Kidney epithelial cell (primary cell): ENCODE results near the gene KRTAP12-2. TPM values are rescaled to one million over a fixed set of nuclear protein-coding genes. Genes with fewer than 3 reads are reported as not detected.
"Not testable (repeated sequence)": the region's sequence is repeated elsewhere in the genome, so short reads cannot be mapped to it uniquely, and the experiment has no call there.

Source experiments
- DNase-seq: peaks from one replicate; pipeline ENCODE4 v3.0.0-alpha.2; 2010; ENCODE audit warnings: low read depth
- H3K27me3 ChIP-seq: 2 replicates; pipeline ENCODE4 v1.6.0; 2011; ENCODE audit warnings: low read length; ENCODE audit not compliant: control insufficient read depth, insufficient read depth
- H3K36me3 ChIP-seq: 2 replicates; pipeline ENCODE4 v1.5.1; 2011; ENCODE audit warnings: low read length; ENCODE audit not compliant: control insufficient read depth, insufficient read depth
- H3K4me3 ChIP-seq: 2 replicates; pipeline ENCODE4 v1.5.1; 2011; ENCODE audit warnings: low read depth, mild to moderate bottlenecking, control low read depth, low read length
- CTCF ChIP-seq: IDR thresholded peaks from 2 replicates; pipeline ENCODE4 v1.5.1; 2011; ENCODE audit warnings: mild to moderate bottlenecking, moderate library complexity, low read length, control low read depth, inconsistent platforms; ENCODE audit not compliant: insufficient read depth, poor library complexity, severe bottlenecking
- total RNA-seq: library from RNA; depleted of rRNA; stranded (reverse); fragments of >200 nt; gene quantifications from 2 replicates; pipeline ENCODE4 v1.2.3, GENCODE V29; 2015

KRTAP12-2 gene
- total RNA-seq, 1 donor from 2014 or later, result not detected

DNA sequence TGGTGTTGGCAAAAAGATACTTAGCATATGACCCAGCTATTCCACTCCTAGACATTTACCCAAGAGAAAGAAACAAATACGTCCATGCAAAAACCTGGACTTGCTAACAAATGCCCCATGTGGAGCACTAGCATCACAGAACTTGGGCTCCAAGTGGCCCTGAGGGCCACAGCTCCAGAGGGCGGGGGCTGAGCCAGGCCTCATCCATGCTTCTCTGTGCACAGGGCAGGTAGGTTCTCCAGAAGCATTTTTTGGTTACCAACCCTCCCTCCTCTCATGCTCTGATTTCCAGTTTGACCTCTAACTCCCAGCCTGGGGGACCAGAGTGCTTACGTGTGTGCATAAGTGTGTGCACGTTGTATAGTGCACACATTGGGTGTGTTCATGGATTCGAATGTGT, 2.0 kb downstream of the KRTAP12-2 start:
- TF ChIP-seq CTCF, result no peak
- no peaks in the 10 kb centered on the region for H3K36me3 ChIP-seq

DNA sequence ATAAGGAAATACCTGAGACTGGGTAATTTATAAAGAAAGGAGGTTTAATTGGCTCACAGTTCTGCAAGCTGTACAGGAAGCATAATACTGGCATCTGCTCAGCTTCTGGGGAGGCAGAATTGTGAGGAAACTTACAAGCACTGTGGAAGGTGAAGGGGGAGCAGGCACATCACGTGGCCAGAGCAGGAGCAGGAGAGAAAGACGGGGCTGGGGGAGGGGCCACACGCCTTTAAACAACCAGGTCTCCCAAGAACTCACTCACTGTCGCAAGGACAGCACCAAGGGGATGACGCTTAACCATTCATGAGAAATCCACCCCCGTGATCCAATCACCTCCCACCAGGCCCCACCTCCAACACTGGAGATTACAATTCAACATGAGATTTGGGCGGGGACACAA, 5.2 kb downstream of the KRTAP12-2 start:
- not testable (repeated sequence) for H3K27me3 ChIP-seq, H3K4me3 ChIP-seq, H3K36me3 ChIP-seq, DNase-seq

More for the DNA sequence above, 2.0 kb downstream of the KRTAP12-2 start:
- DNase-seq, result no peak
- Histone ChIP-seq H3K4me3 (no peak overlapping the region), H3K27me3 (no peaks in the 10 kb centered on the region)

GRCh38 chr21:44658913-44659595, 7.7 kb downstream of the KRTAP12-2 start:
- no peak for DNase-seq
- no peak for TF ChIP-seq CTCF
- no peak overlapping the region for H3K4me3 ChIP-seq
- no peaks in the 10 kb centered on the region for H3K27me3 ChIP-seq
- H3K36me3 ChIP-seq, result no peaks in the 10 kb centered on the region

- Histone ChIP-seq H3K36me3 (no peaks in the 10 kb centered on the region), H3K4me3 (no peak overlapping the region), H3K27me3 (no peaks in the 10 kb centered on the region)
- no peak for DNase-seq
- no peak for TF ChIP-seq CTCF
These were observed 8.2 kb downstream of the KRTAP12-2 start for GRCh38 chr21:44658541-44658910.

DNA sequence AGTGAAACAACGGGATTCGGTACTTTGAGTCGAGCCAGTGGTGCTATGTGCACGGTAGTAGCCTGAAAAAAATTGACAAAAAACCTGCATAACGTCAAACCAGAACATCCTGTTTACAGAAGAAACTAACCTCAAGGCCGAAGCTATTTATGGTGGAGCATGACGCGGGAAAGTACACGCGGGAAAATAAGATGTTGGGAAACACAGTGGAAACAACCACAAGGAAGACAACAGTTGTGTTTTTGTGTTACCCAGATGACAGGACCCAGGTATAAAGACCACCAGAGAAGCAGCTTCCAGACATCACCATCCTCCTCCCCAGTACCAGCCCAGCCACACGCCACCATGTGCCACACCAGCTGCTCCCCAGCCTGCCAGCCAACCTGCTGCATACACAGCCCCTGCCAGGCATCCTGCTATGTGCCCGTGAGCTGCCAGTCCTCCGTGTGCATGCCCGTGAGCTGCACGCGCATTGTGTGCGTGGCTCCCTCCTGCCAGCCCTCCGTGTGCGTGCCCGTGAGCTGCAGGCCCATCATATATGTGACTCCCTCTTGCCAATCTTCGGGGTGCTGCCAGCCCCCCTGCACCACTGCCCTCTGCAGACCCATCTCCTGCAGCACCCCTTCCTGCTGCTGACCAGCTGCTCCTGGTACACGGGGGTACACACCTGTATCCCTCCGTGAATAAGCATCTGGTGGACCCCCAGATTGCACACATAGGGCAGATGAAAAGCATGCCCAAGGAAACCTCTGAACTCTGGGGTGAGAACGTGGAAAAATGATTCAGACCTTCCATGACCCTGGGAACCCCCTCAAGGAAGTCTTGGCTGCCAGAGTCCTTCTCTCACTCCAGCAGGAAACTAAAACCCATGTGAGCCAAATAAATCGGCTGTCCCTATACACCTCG, 8.8 kb downstream of the KRTAP12-2 start, which contains the start of gene KRTAP12-3:
Gene KRTAP12-3, plus strand, starts transcription at position 298 of the 906 bp plus-strand sequence. Its CDS starts 48 bp downstream, at position 346.
- no peak for DNase-seq
- no peak for TF ChIP-seq CTCF
- Histone ChIP-seq H3K36me3 (no peaks in the 10 kb centered on the region), H3K27me3 (no peaks in the 10 kb centered on the region), H3K4me3 (no peak within 1 kb of the TSS)

DNA sequence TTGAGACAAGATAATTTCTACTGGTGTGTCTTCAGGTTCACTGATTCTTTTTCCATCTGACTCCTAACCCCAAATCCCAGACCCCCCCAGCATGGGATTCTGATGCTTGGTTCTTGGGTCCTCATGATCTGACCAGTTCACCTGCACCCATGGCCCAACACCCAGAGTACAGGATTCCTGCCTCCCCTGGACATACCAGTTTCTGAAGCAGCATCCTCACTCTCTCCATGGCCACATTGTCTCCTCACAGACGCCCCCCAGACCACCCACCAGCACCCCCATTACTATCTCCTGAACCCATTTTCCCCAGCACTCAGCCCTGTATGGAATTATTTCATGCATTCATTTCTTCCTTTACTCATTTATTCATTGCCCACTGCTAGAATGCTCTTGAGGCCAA, 9.9 kb downstream of the KRTAP12-2 start:
- no peaks in the 10 kb centered on the region for H3K36me3 ChIP-seq
- no peaks in the 10 kb centered on the region for H3K27me3 ChIP-seq
- DNase-seq, result no peak
- H3K4me3 ChIP-seq, result no peak overlapping the region
- TF ChIP-seq CTCF, result no peak
